GM23338 (cell line): ENCODE measurements around the gene S1PR2. TPM values are rescaled to one million over a fixed set of nuclear protein-coding genes. Genes with fewer than 3 reads are reported as not detected.

Source experiments
- CREB1 ChIP-seq: fragments of 250-450 bp; sonication (Bioruptor Pico); IDR thresholded peaks from 2 replicates; pipeline ENCODE4 v1.5.0; 2020; ENCODE audit warnings: low read depth, mild to moderate bottlenecking, moderate library complexity
- CTCF ChIP-seq, 2 experiments: fragments of 200-600 bp in 1 of 2; sonication (generic) in 1 of 2; conservative IDR thresholded peaks; 2 replicates each; pipeline versions ENCODE4 v1.5.1 to v1.6.1; 2016 to 2017; ENCODE audit warnings: antibody characterized with exemption in 2 of 2, low read depth in 2 of 2, mild to moderate bottlenecking in 2 of 2, moderate library complexity in 1 of 2
- JUNB ChIP-seq: IDR thresholded peaks from one replicate; pipeline ENCODE4 v1.6.1; 2016; ENCODE audit warnings: antibody characterized with exemption; ENCODE audit not compliant: unreplicated experiment
- NANOG ChIP-seq: IDR thresholded peaks from 2 replicates; pipeline ENCODE4 v1.6.1; 2016; ENCODE audit warnings: antibody characterized with exemption, borderline replicate concordance
- POLR2AphosphoS5 ChIP-seq: IDR thresholded peaks from 2 replicates; pipeline ENCODE4 v1.6.1; 2016; ENCODE audit warnings: antibody characterized with exemption, low read depth
- STAT1 ChIP-seq: IDR thresholded peaks from one replicate; pipeline ENCODE4 v1.6.1; 2016; ENCODE audit warnings: antibody characterized with exemption; ENCODE audit not compliant: unreplicated experiment
- ZNF331 ChIP-seq: fragments of 250-450 bp; sonication (Bioruptor Pico); IDR thresholded peaks from 2 replicates; pipeline ENCODE4 v1.5.0; 2020; ENCODE audit warnings: low read depth, mild to moderate bottlenecking, moderate library complexity
- ZNF462 ChIP-seq: fragments of 250-450 bp; sonication (Bioruptor Pico); IDR thresholded peaks from 2 replicates; pipeline ENCODE4 v1.5.0; 2020; ENCODE audit warnings: mild to moderate bottlenecking, moderate library complexity
- polyA plus RNA-seq: library from polyadenylated mRNA; unstranded; fragments of >200 nt; fragmentation: Nextera tagmentation; extraction: Ambion mirVana; gene quantifications from 2 replicates; pipeline ENCODE4 v1.2.1, GENCODE V29; 2016
- total RNA-seq: library from RNA; depleted of rRNA; stranded (reverse); fragments of >200 nt; shearing (Covaris generic); gene quantifications from 2 replicates; pipeline ENCODE4 v1.2.3, GENCODE V29; 2014
- TF ChIP-seq, protein P1 (sequence below): IDR thresholded peaks from 2 replicates; pipeline ENCODE4 v1.6.1; 2016; ENCODE audit warnings: antibody characterized with exemption

S1PR2 gene
- total and polyA plus RNA-seq, 2 experiments from 2014 or later: 9.2 to 13.9 TPM

- no peak for TF ChIP-seq ZNF462 (CRISPR knock-in tag)
- TF ChIP-seq NANOG: no peak
- TF ChIP-seq CREB1: no peak
- TF ChIP-seq ZNF331: no peak
- TF ChIP-seq, protein P1, sequence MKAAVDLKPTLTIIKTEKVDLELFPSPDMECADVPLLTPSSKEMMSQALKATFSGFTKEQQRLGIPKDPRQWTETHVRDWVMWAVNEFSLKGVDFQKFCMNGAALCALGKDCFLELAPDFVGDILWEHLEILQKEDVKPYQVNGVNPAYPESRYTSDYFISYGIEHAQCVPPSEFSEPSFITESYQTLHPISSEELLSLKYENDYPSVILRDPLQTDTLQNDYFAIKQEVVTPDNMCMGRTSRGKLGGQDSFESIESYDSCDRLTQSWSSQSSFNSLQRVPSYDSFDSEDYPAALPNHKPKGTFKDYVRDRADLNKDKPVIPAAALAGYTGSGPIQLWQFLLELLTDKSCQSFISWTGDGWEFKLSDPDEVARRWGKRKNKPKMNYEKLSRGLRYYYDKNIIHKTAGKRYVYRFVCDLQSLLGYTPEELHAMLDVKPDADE: no peak
- no peak for TF ChIP-seq JUNB
- no peak for TF ChIP-seq POLR2AphosphoS5
- TF ChIP-seq STAT1: no peak
- no peak for TF ChIP-seq CTCF (conservative IDR thresholded peaks at IDR 0.05; ENCODE audit: low read depth in 2 of 2)
These were observed 41.1 kb downstream of the S1PR2 start (continued) for GRCh38 chr19:10190026-10190425.
